Measurements from ENCODE around the gene CNKSR1.

CNKSR1 gene

GRCh38 chr1:26159743-26160039 is 17.6 kb upstream of the CNKSR1 start:
- in situ Hi-C loops (cut with MboI; ENCODE audit: low sequenced_read_pairs), result no loop called here

- in situ Hi-C loops (cut with MboI; ENCODE audit: low sequenced_read_pairs), result no loop called here
These were observed 16.5 kb upstream of the CNKSR1 start for GRCh38 chr1:26160527-26161414.

- in situ Hi-C loops (cut with MboI; ENCODE audit: low sequenced_read_pairs), result no loop called here
These were observed 15.7 kb upstream of the CNKSR1 start for GRCh38 chr1:26161415-26162219.

- in situ Hi-C loops (cut with MboI; ENCODE audit: low sequenced_read_pairs), result no loop called here
These were observed 15.0 kb upstream of the CNKSR1 start for GRCh38 chr1:26162220-26162709.

- in situ Hi-C loops (cut with MboI; ENCODE audit: low sequenced_read_pairs), result no loop called here
These were observed 13.6 kb upstream of the CNKSR1 start for GRCh38 chr1:26163684-26164035.

- in situ Hi-C loops (cut with MboI; ENCODE audit: low sequenced_read_pairs), result no loop called here
These were observed 13.0 kb upstream of the CNKSR1 start for GRCh38 chr1:26164036-26164860.

- in situ Hi-C loops (cut with MboI; ENCODE audit: low sequenced_read_pairs), result no loop called here
These were observed 12.1 kb upstream of the CNKSR1 start for GRCh38 chr1:26164861-26165842.

GRCh38 chr1:26166719-26167281 is 10.5 kb upstream of the CNKSR1 start:
- in situ Hi-C loops (cut with MboI; ENCODE audit: low sequenced_read_pairs), result no loop called here

- in situ Hi-C loops (cut with MboI; ENCODE audit: low sequenced_read_pairs), result no loop called here
These were observed 8.7 kb upstream of the CNKSR1 start, which contains the start of gene C1orf232 for GRCh38 chr1:26168410-26169197. Gene C1orf232 (minus strand): TSS chr1:26168963. CDS start chr1:26168499, 464 bp downstream.

GRCh38 chr1:26169198-26169554 is 8.1 kb upstream of the CNKSR1 start:
- in situ Hi-C loops (cut with MboI; ENCODE audit: low sequenced_read_pairs), result no loop called here

- in situ Hi-C loops (cut with MboI; ENCODE audit: low sequenced_read_pairs), result no loop called here
These were observed 7.4 kb upstream of the CNKSR1 start, which contains the start of gene ZNF593 for GRCh38 chr1:26169669-26170471. Gene ZNF593 (plus strand): TSS chr1:26169908. CDS start chr1:26169984, 76 bp downstream.

GRCh38 chr1:26170472-26170821 is 6.8 kb upstream of the CNKSR1 start:
- in situ Hi-C loops (cut with MboI; ENCODE audit: low sequenced_read_pairs), result no loop called here

GRCh38 chr1:26171084-26172072 is 5.9 kb upstream of the CNKSR1 start, which contains the start of gene ZNF593OS:
Gene ZNF593OS (minus strand): TSS chr1:26171832. CDS start chr1:26171661, 171 bp downstream.
- in situ Hi-C loops (cut with MboI; ENCODE audit: low sequenced_read_pairs), result no loop called here

- in situ Hi-C loops (cut with MboI; ENCODE audit: low sequenced_read_pairs), result no loop called here
These were observed 1.9 kb upstream of the CNKSR1 start for GRCh38 chr1:26175346-26175745.

- in situ Hi-C loops (cut with MboI; ENCODE audit: low sequenced_read_pairs), result no loop called here
These were observed 2.8 kb downstream of the CNKSR1 start for GRCh38 chr1:26180010-26180506.

- in situ Hi-C loops (cut with MboI; ENCODE audit: low sequenced_read_pairs), result no loop called here
These were observed 4.5 kb downstream of the CNKSR1 start for GRCh38 chr1:26181586-26182382.
